ENCODE results near the gene PLXDC2. TPM values are rescaled to one million over a fixed set of nuclear protein-coding genes. Genes with fewer than 3 reads are reported as not detected.

PLXDC2 gene
- total RNA-seq, 1 experiment from 2014 or later: 0.20 TPM

DNA sequence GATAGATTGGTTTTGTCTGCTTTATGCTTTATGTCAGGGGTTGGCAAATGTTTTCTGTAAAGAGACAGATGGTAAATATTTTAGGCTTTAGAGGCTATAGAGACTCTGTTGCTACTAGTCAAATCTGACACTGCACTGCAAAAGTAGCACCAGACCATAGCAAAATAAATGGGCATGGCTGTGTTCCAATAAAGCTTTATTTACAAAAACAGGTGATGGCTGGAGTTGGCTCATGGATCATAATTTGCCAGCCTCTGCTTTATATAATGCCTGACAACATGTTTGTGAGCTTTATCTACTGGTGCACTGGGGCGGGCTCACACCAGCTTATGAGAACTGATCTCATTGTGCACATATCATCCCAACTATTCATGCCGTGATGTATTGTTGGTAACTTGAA, 120.1 kb downstream of the PLXDC2 start:
- CTCF ChIA-PET: no interaction called here
- H3K9me2 ChIP-seq (ENCODE audit: insufficient read depth): no peaks in the 10 kb centered on the region

More for the DNA sequence above, 120.1 kb downstream of the PLXDC2 start:
- Histone ChIP-seq H3K27me3 (ENCODE audit: insufficient read depth, low read length) (no peaks in the 10 kb centered on the region), H3K27ac (ENCODE audit: low read depth, low read length) (no peak overlapping the region), H3K4me2 (ENCODE audit: low read length) (no peak overlapping the region), H4K20me1 (ENCODE audit: insufficient read depth) (no peaks in the 10 kb centered on the region), H3K9me3 (ENCODE audit: control insufficient read depth in 1 of 2, insufficient read depth in 1 of 2, low read depth in 1 of 2, low read length in 2 of 2) (peaks cover 2 to 32% of the 10 kb centered on the region in 2 experiments; a peak in 2 of 4 replicates), H3K9ac (ENCODE audit: low read length) (no peak overlapping the region), H3K36me3 (ENCODE audit: control insufficient read depth in 1 of 2, insufficient read depth in 2 of 2, low read length in 2 of 2) (no peaks in the 10 kb centered on the region), H3K4me1 (ENCODE audit: control insufficient read depth in 1 of 2, insufficient read depth in 2 of 2, low read length in 2 of 2) (no peaks in the 10 kb centered on the region), H3K4me3 (replicated peaks in 1 of 2; ENCODE audit: low read depth in 1 of 2, low read length in 2 of 2) (no peak overlapping the region), H2AFZ (ENCODE audit: low read depth, low read length, poor library complexity, severe bottlenecking) (no peak overlapping the region), H3K79me2 (ENCODE audit: insufficient read depth, low read length) (no peaks in the 10 kb centered on the region)
- no peak for ATAC-seq
- intact Hi-C loops (cut with micrococcal nuclease): no loop called here
- no TSS peak for BruUV-seq (replicated peaks)
- POLR2A ChIA-PET: no interaction called here
- DNase-seq (ENCODE audit: low read depth, low spot score): no peak
- RAD21 ChIA-PET (ENCODE audit: low non-redundant PET in 1 of 2, low total read pairs in 2 of 2, uncharacterized antibody in 2 of 2, unreplicated experiment in 2 of 2): no interaction called here
- no peak for TF ChIP-seq POLR2AphosphoS5 (IDR thresholded peaks at IDR 0.05; ENCODE audit: low read depth, low read length)
- TF ChIP-seq TCF7L2 (IDR thresholded peaks at IDR 0.05; ENCODE audit: borderline replicate concordance, extremely low read depth, insufficient read depth, insufficient read length): no peak
- TF ChIP-seq RAD21 (IDR thresholded peaks at IDR 0.05; ENCODE audit: low read depth): no peak
- no peak for TF ChIP-seq CBX3 (IDR thresholded peaks at IDR 0.05; ENCODE audit: low read depth)
- no peak for TF ChIP-seq SIN3A (IDR thresholded peaks at IDR 0.05; ENCODE audit: low read depth)
- TF ChIP-seq YY1 (IDR thresholded peaks at IDR 0.05; ENCODE audit: extremely low read depth, insufficient replicate concordance, low read depth, low read length): no peak
- TF ChIP-seq, protein P1, sequence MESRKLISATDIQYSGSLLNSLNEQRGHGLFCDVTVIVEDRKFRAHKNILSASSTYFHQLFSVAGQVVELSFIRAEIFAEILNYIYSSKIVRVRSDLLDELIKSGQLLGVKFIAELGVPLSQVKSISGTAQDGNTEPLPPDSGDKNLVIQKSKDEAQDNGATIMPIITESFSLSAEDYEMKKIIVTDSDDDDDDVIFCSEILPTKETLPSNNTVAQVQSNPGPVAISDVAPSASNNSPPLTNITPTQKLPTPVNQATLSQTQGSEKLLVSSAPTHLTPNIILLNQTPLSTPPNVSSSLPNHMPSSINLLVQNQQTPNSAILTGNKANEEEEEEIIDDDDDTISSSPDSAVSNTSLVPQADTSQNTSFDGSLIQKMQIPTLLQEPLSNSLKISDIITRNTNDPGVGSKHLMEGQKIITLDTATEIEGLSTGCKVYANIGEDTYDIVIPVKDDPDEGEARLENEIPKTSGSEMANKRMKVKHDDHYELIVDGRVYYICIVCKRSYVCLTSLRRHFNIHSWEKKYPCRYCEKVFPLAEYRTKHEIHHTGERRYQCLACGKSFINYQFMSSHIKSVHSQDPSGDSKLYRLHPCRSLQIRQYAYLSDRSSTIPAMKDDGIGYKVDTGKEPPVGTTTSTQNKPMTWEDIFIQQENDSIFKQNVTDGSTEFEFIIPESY (IDR thresholded peaks at IDR 0.05; ENCODE audit: extremely low read depth, insufficient replicate concordance, low read length): no peak
- TF ChIP-seq, protein P2, sequence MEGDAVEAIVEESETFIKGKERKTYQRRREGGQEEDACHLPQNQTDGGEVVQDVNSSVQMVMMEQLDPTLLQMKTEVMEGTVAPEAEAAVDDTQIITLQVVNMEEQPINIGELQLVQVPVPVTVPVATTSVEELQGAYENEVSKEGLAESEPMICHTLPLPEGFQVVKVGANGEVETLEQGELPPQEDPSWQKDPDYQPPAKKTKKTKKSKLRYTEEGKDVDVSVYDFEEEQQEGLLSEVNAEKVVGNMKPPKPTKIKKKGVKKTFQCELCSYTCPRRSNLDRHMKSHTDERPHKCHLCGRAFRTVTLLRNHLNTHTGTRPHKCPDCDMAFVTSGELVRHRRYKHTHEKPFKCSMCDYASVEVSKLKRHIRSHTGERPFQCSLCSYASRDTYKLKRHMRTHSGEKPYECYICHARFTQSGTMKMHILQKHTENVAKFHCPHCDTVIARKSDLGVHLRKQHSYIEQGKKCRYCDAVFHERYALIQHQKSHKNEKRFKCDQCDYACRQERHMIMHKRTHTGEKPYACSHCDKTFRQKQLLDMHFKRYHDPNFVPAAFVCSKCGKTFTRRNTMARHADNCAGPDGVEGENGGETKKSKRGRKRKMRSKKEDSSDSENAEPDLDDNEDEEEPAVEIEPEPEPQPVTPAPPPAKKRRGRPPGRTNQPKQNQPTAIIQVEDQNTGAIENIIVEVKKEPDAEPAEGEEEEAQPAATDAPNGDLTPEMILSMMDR (IDR thresholded peaks at IDR 0.05 in 2 of 3, conservative IDR thresholded peaks at IDR 0.05 in 1 of 3; ENCODE audit: borderline replicate concordance in 1 of 3, insufficient read depth in 1 of 3, low read depth in 2 of 3, low read length in 2 of 3): no peak
- no peak for TF ChIP-seq FOSL1 (IDR thresholded peaks at IDR 0.05; ENCODE audit: low read depth)
- TF ChIP-seq EGR1 (IDR thresholded peaks at IDR 0.05; ENCODE audit: low read depth): no peak
- TF ChIP-seq CEBPB (IDR thresholded peaks at IDR 0.05; ENCODE audit: low read depth): no peak

Data from HCT116 (cell line).